Hepatocyte (in vitro differentiated cells): ENCODE measurements around the gene BTG1. TPM values are rescaled to one million over a fixed set of nuclear protein-coding genes. Genes with fewer than 3 reads are reported as not detected.
"Not testable (repeated sequence)": the region's sequence is repeated elsewhere in the genome, so short reads cannot be mapped to it uniquely, and the experiment has no call there.

ENCODE experiments used
- DNase-seq: peaks from one replicate; pipeline ENCODE4 v3.0.0-alpha.2; 2016; ENCODE audit warnings: low spot score
- H2AFZ ChIP-seq: fragments of 200-600 bp; sonication (generic); 2 replicates; pipeline ENCODE4 v1.6.0; 2016; ENCODE audit warnings: antibody characterized with exemption, mild to moderate bottlenecking
- H3K27ac ChIP-seq: fragments of 200-600 bp; sonication (generic); 2 replicates; pipeline ENCODE4 v1.5.1; 2016; ENCODE audit warnings: mild to moderate bottlenecking
- H3K27me3 ChIP-seq: fragments of 200-600 bp; sonication (generic); 2 replicates; pipeline ENCODE4 v1.6.1; 2016
- H3K36me3 ChIP-seq: fragments of 200-600 bp; sonication (generic); replicated peaks from 2 replicates; pipeline ENCODE4 v1.5.1; 2016; ENCODE audit warnings: low read depth; ENCODE audit not compliant: insufficient read depth
- H3K4me1 ChIP-seq: fragments of 200-600 bp; sonication (generic); 2 replicates; pipeline ENCODE4 v1.5.1; 2016; ENCODE audit warnings: mild to moderate bottlenecking, moderate library complexity; ENCODE audit not compliant: insufficient read depth
- H3K4me2 ChIP-seq: fragments of 200-600 bp; sonication (generic); 2 replicates; pipeline ENCODE4 v1.6.0; 2016
- H3K4me3 ChIP-seq: fragments of 200-600 bp; sonication (generic); 2 replicates; pipeline ENCODE4 v1.5.1; 2016; ENCODE audit warnings: mild to moderate bottlenecking
- H3K79me2 ChIP-seq: fragments of 200-600 bp; sonication (generic); 2 replicates; pipeline ENCODE4 v1.6.0; 2017; ENCODE audit warnings: mild to moderate bottlenecking
- H3K9me2 ChIP-seq: fragments of 200-600 bp; sonication (generic); replicated peaks from 2 replicates; pipeline ENCODE4 v1.6.0; 2017; ENCODE audit warnings: mild to moderate bottlenecking; ENCODE audit not compliant: insufficient read depth
- H3K9me3 ChIP-seq: fragments of 200-600 bp; sonication (generic); 2 replicates; pipeline ENCODE4 v1.5.1; 2016; ENCODE audit warnings: low read depth, mild to moderate bottlenecking
- H4K20me1 ChIP-seq: fragments of 200-600 bp; sonication (generic); 2 replicates; pipeline ENCODE4 v1.6.0; 2016; ENCODE audit warnings: mild to moderate bottlenecking; ENCODE audit not compliant: insufficient read depth, poor library complexity, severe bottlenecking
- EZH2 ChIP-seq: fragments of 200-600 bp; sonication (generic); IDR thresholded peaks from 2 replicates; pipeline ENCODE4 v1.6.1; 2016; ENCODE audit warnings: antibody characterized with exemption, mild to moderate bottlenecking, borderline replicate concordance
- EZH2phosphoT487 ChIP-seq: fragments of 200-600 bp; sonication (generic); IDR thresholded peaks from one replicate; pipeline ENCODE4 v1.6.1; 2018; ENCODE audit warnings: antibody characterized with exemption, mild to moderate bottlenecking, low read depth, moderate library complexity; ENCODE audit not compliant: unreplicated experiment, severe bottlenecking
- WGBS: methylation state at CpG from one replicate; pipeline ENCODE4 v1.1.6; 2016; ENCODE audit warnings: low lambda C conversion rate; ENCODE audit errors: missing lambda C conversion rate; 5-methylcytosine and 5-hydroxymethylcytosine counted together
- polyA plus RNA-seq: library from polyadenylated mRNA; unstranded; fragments of >200 nt; fragmentation: Nextera tagmentation; extraction: Ambion mirVana; gene quantifications from 2 replicates; pipeline ENCODE4 v1.2.1, GENCODE V29; 2016
- total RNA-seq: library from RNA; depleted of rRNA; stranded (reverse); fragments of >200 nt; gene quantifications from 2 replicates; pipeline ENCODE4 v1.2.3, GENCODE V29; 2014
- TF ChIP-seq, protein P1 (sequence below): fragments of 200-600 bp; sonication (generic); IDR thresholded peaks from 2 replicates; pipeline ENCODE4 v1.5.1; 2016; ENCODE audit warnings: antibody characterized with exemption, mild to moderate bottlenecking; ENCODE audit not compliant: poor library complexity

Gene BTG1
- total and polyA plus RNA-seq, 2 experiments from 2014 or later = 72.0 to 146 TPM

GRCh38 chr12:92136965-92137721 is 8.5 kb downstream of the BTG1 start:
- Histone ChIP-seq H4K20me1 (peaks cover 79% of the 10 kb centered on the region), H3K27ac (peak overlapping the region; percentile 76), H3K4me1 (peaks cover 59% of the 10 kb centered on the region), H3K4me3 (no peak overlapping the region), H3K79me2 (peaks cover 98% of the 10 kb centered on the region), H2AFZ (no peak overlapping the region), H3K9me2 (no peaks in the 10 kb centered on the region), H3K36me3 (no peaks in the 10 kb centered on the region), H3K9me3 (no peaks in the 10 kb centered on the region), H3K4me2 (peak overlapping the region; percentile 86), H3K27me3 (no peaks in the 10 kb centered on the region)
- TF ChIP-seq EZH2phosphoT487 = no peak
- TF ChIP-seq, protein P1, sequence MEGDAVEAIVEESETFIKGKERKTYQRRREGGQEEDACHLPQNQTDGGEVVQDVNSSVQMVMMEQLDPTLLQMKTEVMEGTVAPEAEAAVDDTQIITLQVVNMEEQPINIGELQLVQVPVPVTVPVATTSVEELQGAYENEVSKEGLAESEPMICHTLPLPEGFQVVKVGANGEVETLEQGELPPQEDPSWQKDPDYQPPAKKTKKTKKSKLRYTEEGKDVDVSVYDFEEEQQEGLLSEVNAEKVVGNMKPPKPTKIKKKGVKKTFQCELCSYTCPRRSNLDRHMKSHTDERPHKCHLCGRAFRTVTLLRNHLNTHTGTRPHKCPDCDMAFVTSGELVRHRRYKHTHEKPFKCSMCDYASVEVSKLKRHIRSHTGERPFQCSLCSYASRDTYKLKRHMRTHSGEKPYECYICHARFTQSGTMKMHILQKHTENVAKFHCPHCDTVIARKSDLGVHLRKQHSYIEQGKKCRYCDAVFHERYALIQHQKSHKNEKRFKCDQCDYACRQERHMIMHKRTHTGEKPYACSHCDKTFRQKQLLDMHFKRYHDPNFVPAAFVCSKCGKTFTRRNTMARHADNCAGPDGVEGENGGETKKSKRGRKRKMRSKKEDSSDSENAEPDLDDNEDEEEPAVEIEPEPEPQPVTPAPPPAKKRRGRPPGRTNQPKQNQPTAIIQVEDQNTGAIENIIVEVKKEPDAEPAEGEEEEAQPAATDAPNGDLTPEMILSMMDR = no peak
- TF ChIP-seq EZH2 = no peak
- 60% methylated on average over 3 of the region's 3 CpGs for WGBS
- peak; percentile 51 for DNase-seq

GRCh38 chr12:92136026-92136730 is 9.5 kb downstream of the BTG1 start:
- Histone ChIP-seq H4K20me1 (peaks cover 71% of the 10 kb centered on the region), H3K9me3 (no peaks in the 10 kb centered on the region), H3K4me3 (no peak overlapping the region), H2AFZ (no peak overlapping the region), H3K4me1 (peaks cover 59% of the 10 kb centered on the region), H3K27ac (peak overlapping the region; percentile 76), H3K4me2 (peak overlapping the region; percentile 86), H3K27me3 (no peaks in the 10 kb centered on the region), H3K79me2 (peaks cover 98% of the 10 kb centered on the region), H3K9me2 (no peaks in the 10 kb centered on the region), H3K36me3 (no peaks in the 10 kb centered on the region)
- 70% methylated on average over 8 of the region's 8 CpGs for WGBS
- no peak for DNase-seq
- TF ChIP-seq EZH2 = no peak
- TF ChIP-seq, protein P1 = no peak
- no peak for TF ChIP-seq EZH2phosphoT487

DNA sequence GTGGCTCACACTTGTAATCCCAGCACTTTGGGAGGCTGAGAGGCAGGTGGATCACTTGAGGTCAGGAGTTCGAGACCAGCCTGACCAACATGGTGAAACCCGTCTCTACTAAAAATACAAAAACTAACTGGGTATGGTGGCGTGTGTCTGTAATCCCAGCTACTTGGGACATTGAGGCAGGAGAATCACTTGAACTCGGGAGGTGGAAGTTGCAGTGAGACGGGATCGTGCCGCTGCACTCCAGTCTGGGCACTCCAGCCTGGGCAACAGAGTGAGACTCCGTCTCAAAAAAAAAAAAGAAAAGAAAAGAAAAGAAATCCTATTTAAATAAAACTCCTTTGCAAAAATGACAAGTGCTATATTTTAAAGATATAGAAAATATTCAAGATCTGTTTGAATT is 10.1 kb downstream of the BTG1 start:
- H4K20me1 ChIP-seq = peaks cover 70% of the 10 kb centered on the region
- not testable (repeated sequence) for DNase-seq, H3K9me2 ChIP-seq, H3K9me3 ChIP-seq, H2AFZ ChIP-seq, H3K4me3 ChIP-seq, H3K27me3 ChIP-seq, H3K36me3 ChIP-seq
- 99% methylated on average over 8 of the region's 8 CpGs for WGBS
- peaks cover 98% of the 10 kb centered on the region for H3K79me2 ChIP-seq
- H3K27ac ChIP-seq = peak overlapping the region; percentile 76
- H3K4me1 ChIP-seq = peaks cover 59% of the 10 kb centered on the region
- H3K4me2 ChIP-seq = peak overlapping the region; percentile 86

DNA sequence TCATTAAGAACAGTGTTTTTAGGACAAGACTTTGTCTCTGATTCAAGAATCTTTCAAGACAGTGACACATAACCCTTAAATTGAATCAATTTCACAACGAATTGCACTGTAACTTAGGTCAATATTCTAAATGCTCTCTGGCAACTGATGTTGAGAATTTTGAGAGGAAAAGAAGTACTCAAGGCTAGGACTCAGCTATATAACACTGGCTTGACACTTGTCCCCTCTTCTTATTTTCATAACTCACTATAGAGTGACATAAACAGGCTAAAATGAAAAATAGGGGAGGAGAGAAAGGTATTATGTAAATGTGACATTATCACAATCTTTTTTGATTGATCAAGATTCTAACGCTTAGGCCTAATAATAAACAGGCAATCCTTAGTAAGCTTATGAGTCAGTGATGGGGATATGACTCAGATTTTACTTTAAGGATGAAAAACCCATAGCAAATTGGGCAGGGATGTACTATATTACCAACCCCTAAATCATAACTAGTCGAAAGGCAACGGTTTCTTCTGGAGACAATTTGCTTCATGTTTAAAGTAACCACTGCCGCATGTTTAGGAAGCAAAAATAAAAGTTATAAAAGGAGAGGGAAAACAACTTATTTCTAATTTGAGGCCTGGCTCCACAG is 10.9 kb downstream of the BTG1 start:
- Histone ChIP-seq H2AFZ (no peak overlapping the region), H3K27me3 (no peaks in the 10 kb centered on the region), H3K27ac (peak overlapping the region; percentile 20), H3K36me3 (no peaks in the 10 kb centered on the region), H3K9me3 (no peaks in the 10 kb centered on the region), H3K4me1 (peaks cover 59% of the 10 kb centered on the region), H3K4me3 (no peak overlapping the region), H3K9me2 (no peaks in the 10 kb centered on the region), H4K20me1 (peaks cover 62% of the 10 kb centered on the region), H3K79me2 (peaks cover 98% of the 10 kb centered on the region), H3K4me2 (peak overlapping the region; percentile 5)
- TF ChIP-seq EZH2 = no peak
- DNase-seq = no peak
- 70% methylated on average over 5 of the region's 5 CpGs for WGBS
